Thyroid gland (tissue), 4 donors: ENCODE results near the gene PROKR1.

ENCODE experiments used
- POLR2A ChIP-seq, 2 donors: fragments of 450-650 bp; IDR thresholded peaks; one replicate each; pipeline ENCODE4 v1.6.1; 2017; ENCODE audit warnings: antibody characterized with exemption in 2 of 2, mild to moderate bottlenecking in 2 of 2, moderate library complexity in 1 of 2
- TF ChIP-seq, protein P1 (sequence below), 6 experiments: fragments of 200-600 bp in 3 of 6; fragments of 450-650 bp in 3 of 6; sonication (generic) in 3 of 6; IDR thresholded peaks; one replicate each; pipeline ENCODE4 v1.5.1; 2016 to 2019; ENCODE audit warnings: antibody characterized with exemption in 6 of 6, mild to moderate bottlenecking in 2 of 6, inconsistent platforms in 1 of 6, moderate library complexity in 1 of 6

DNA sequence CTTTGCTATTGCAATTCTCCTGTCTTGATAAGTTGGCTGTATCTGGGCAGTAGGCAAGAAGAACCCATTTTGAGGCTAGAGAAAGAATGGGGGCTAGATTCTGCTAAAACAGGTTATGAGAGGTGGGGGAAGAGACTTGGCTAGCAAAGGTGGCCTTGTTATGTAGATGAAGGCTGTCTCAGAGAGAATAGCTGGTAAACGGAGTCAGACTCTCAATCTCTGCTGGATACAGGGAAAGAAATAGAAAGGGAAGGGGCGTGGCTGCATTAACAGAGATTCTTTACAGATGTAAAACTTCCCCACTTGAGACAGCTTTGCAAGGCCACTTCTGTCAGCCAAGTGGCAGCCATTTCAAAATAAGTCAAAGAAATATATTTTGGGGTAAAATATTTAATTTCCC, 53.2 kb downstream of the PROKR1 start:
- TF ChIP-seq, protein P1, sequence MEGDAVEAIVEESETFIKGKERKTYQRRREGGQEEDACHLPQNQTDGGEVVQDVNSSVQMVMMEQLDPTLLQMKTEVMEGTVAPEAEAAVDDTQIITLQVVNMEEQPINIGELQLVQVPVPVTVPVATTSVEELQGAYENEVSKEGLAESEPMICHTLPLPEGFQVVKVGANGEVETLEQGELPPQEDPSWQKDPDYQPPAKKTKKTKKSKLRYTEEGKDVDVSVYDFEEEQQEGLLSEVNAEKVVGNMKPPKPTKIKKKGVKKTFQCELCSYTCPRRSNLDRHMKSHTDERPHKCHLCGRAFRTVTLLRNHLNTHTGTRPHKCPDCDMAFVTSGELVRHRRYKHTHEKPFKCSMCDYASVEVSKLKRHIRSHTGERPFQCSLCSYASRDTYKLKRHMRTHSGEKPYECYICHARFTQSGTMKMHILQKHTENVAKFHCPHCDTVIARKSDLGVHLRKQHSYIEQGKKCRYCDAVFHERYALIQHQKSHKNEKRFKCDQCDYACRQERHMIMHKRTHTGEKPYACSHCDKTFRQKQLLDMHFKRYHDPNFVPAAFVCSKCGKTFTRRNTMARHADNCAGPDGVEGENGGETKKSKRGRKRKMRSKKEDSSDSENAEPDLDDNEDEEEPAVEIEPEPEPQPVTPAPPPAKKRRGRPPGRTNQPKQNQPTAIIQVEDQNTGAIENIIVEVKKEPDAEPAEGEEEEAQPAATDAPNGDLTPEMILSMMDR (IDR thresholded peaks at IDR 0.05): no peak
- no peak for TF ChIP-seq POLR2A (IDR thresholded peaks at IDR 0.05)
